H1 (cell line): ENCODE data around the gene HLA-DMB. TPM values are rescaled to one million over a fixed set of nuclear protein-coding genes. Genes with fewer than 3 reads are reported as not detected.

Experiments used
- CTCF ChIA-PET: fragments of 300-600 bp; sonication (Branson Sonifier 250); formaldehyde crosslinking; loops from one replicate; lab custom pipeline; 2021; ENCODE audit not compliant: partially characterized antibody; lab: Charles Lee
- POLR2A ChIA-PET: fragments of 300-600 bp; sonication (Branson Sonifier 250); formaldehyde crosslinking; loops from one replicate; lab custom pipeline; 2021; ENCODE audit warnings: inconsistent platforms; ENCODE audit not compliant: partially characterized antibody; lab: Charles Lee
- DNase-seq, 2 experiments: peaks; one replicate each; pipeline versions ENCODE4 v3.0.0 to v3.0.0-alpha.2; 2010 to 2022; ENCODE audit warnings: low spot score in 2 of 2, low read depth in 1 of 2, mixed read lengths in 1 of 2
- FAIRE-seq: peaks from 2 replicates; lab custom pipeline; 2011; peaks lifted over from hg19 to GRCh38; lab: Jason Lieb, UNC
- H2AFZ ChIP-seq: 2 replicates; pipeline ENCODE4 v1.8.1; 2012; ENCODE audit warnings: low read length, inconsistent platforms
- H2AK5ac ChIP-seq: 2 replicates; pipeline ENCODE4 v1.6.1; 2013; ENCODE audit warnings: low read depth, low read length
- H2BK120ac ChIP-seq: replicated peaks from 2 replicates; pipeline ENCODE3; 2013; ENCODE audit warnings: low read depth, low read length, inconsistent platforms
- H2BK12ac ChIP-seq: 2 replicates; pipeline ENCODE4 v1.6.1; 2013; ENCODE audit warnings: low read depth, low read length
- H2BK15ac ChIP-seq: 2 replicates; pipeline ENCODE4 v1.6.1; 2013; ENCODE audit warnings: low read length
- H2BK20ac ChIP-seq: 2 replicates; pipeline ENCODE4 v1.6.1; 2013; ENCODE audit warnings: low read length
- H2BK5ac ChIP-seq: 2 replicates; pipeline ENCODE4 v1.6.1; 2013; ENCODE audit warnings: low read depth, low read length
- H3K14ac ChIP-seq: 2 replicates; pipeline ENCODE4 v1.6.1; 2013; ENCODE audit warnings: inconsistent platforms; ENCODE audit not compliant: insufficient read length
- H3K18ac ChIP-seq: 2 replicates; pipeline ENCODE4 v1.6.1; 2013; ENCODE audit warnings: low read length; ENCODE audit errors: extremely low read depth
- H3K23ac ChIP-seq: 2 replicates; pipeline ENCODE4 v1.6.1; 2013; ENCODE audit warnings: inconsistent platforms; ENCODE audit not compliant: insufficient read length
- H3K23me2 ChIP-seq: 2 replicates; pipeline ENCODE4 v1.6.1; 2013; ENCODE audit warnings: low read depth, low read length
- H3K27ac ChIP-seq: 2 replicates; pipeline ENCODE4 v1.6.1; 2011; ENCODE audit warnings: low read depth, low read length, inconsistent platforms
- H3K27me3 ChIP-seq, 4 experiments: replicated peaks in 1 of 4; 1 replicate in 1 of 4; 2 replicates in 3 of 4; pipeline versions ENCODE4 v1.6.1 to v1.8.1; 2011 to 2013; ENCODE audit warnings: low read length in 3 of 4, mild to moderate bottlenecking in 3 of 4, inconsistent platforms in 2 of 4, mixed read lengths in 2 of 4, moderate library complexity in 1 of 4; ENCODE audit not compliant: control insufficient read depth in 3 of 4, insufficient read depth in 3 of 4; ENCODE audit errors: extremely low read depth in 1 of 4
- H3K36me3 ChIP-seq, 4 experiments: 2 replicates each; pipeline versions ENCODE4 v1.6.1 to v1.8.1; 2011 to 2013; ENCODE audit warnings: mild to moderate bottlenecking in 4 of 4, low read length in 3 of 4, moderate library complexity in 2 of 4, control low read depth in 1 of 4, inconsistent platforms in 1 of 4; ENCODE audit not compliant: insufficient read depth in 4 of 4, control insufficient read depth in 2 of 4
- H3K4ac ChIP-seq: replicated peaks from 2 replicates; pipeline ENCODE3; 2013; ENCODE audit warnings: low read length, low read depth, mixed read lengths, inconsistent platforms; ENCODE audit not compliant: insufficient read length
- H3K4me1 ChIP-seq, 4 experiments: replicated peaks in 1 of 4; 1 replicate in 1 of 4; 2 replicates in 3 of 4; pipeline versions ENCODE4 v1.6.1 to v1.8.1; 2011 to 2013; ENCODE audit warnings: low read length in 3 of 4, inconsistent platforms in 2 of 4, mixed read lengths in 1 of 4; ENCODE audit not compliant: insufficient read depth in 4 of 4, control insufficient read depth in 3 of 4
- H3K4me2 ChIP-seq, 2 experiments: 2 replicates each; pipeline versions ENCODE4 v1.6.1 to v1.8.1; 2011 to 2013; ENCODE audit warnings: low read depth in 2 of 2, low read length in 2 of 2, control low read depth in 1 of 2, inconsistent platforms in 1 of 2, mild to moderate bottlenecking in 1 of 2; ENCODE audit not compliant: insufficient read depth in 1 of 2
- H3K4me3 ChIP-seq, 4 experiments: fragments of 200-600, 300-600 bp in 1 of 4; sonication (generic), shearing (Covaris generic), sonication (Bioruptor Twin) in 1 of 4; 2 replicates each; pipeline versions ENCODE4 v1.5.1 to v1.8.1; 2011 to 2016; ENCODE audit warnings: low read length in 4 of 4, low read depth in 3 of 4, control low read depth in 2 of 4, inconsistent platforms in 2 of 4, mild to moderate bottlenecking in 2 of 4, mixed read lengths in 1 of 4, moderate library complexity in 1 of 4; ENCODE audit not compliant: insufficient read depth in 2 of 4; ENCODE audit errors: extremely low read depth in 1 of 4
- H3K56ac ChIP-seq: replicated peaks from 2 replicates; pipeline ENCODE3; 2013; ENCODE audit warnings: low read depth, mild to moderate bottlenecking, mixed read lengths, low read length, inconsistent platforms; ENCODE audit not compliant: insufficient read length
- H3K79me1 ChIP-seq: 2 replicates; pipeline ENCODE4 v1.6.1; 2013; ENCODE audit warnings: low read depth, low read length, control low read depth
- H3K79me2 ChIP-seq, 2 experiments: 2 replicates each; pipeline versions ENCODE4 v1.6.1 to v1.8.1; 2012 to 2013; ENCODE audit warnings: low read length in 2 of 2, mild to moderate bottlenecking in 2 of 2, inconsistent platforms in 1 of 2; ENCODE audit not compliant: insufficient read depth in 2 of 2, control insufficient read depth in 1 of 2
- H3K9ac ChIP-seq, 4 experiments: replicated peaks in 1 of 4; 1 replicate in 1 of 4; 2 replicates in 3 of 4; pipeline versions ENCODE4 v1.6.1 to v1.8.1; 2011 to 2013; ENCODE audit warnings: low read depth in 3 of 4, low read length in 3 of 4, control low read depth in 2 of 4, mild to moderate bottlenecking in 2 of 4, moderate library complexity in 2 of 4, inconsistent platforms in 1 of 4; ENCODE audit errors: extremely low read depth in 1 of 4
- H3K9me3 ChIP-seq, 2 experiments: 2 replicates each; pipeline versions ENCODE4 v1.6.1 to v1.8.1; 2012 to 2013; ENCODE audit warnings: mild to moderate bottlenecking in 2 of 2, moderate library complexity in 2 of 2, control low read depth in 1 of 2, inconsistent platforms in 1 of 2, low read depth in 1 of 2, low read length in 1 of 2, mixed read lengths in 1 of 2; ENCODE audit not compliant: insufficient read depth in 2 of 2
- H4K20me1 ChIP-seq, 2 experiments: replicated peaks in 1 of 2; 2 replicates each; pipeline versions ENCODE3 to v1.8.1; 2011 to 2013; ENCODE audit warnings: inconsistent platforms in 2 of 2, low read length in 2 of 2, mild to moderate bottlenecking in 1 of 2; ENCODE audit not compliant: insufficient read depth in 2 of 2, control insufficient read depth in 1 of 2
- H4K5ac ChIP-seq: 2 replicates; pipeline ENCODE4 v1.6.1; 2013; ENCODE audit warnings: low read length, low read depth, mixed read lengths, inconsistent platforms; ENCODE audit not compliant: insufficient read length
- H4K8ac ChIP-seq: 2 replicates; pipeline ENCODE4 v1.8.0; 2013; ENCODE audit warnings: mild to moderate bottlenecking, moderate library complexity, low read length, inconsistent platforms; ENCODE audit not compliant: insufficient read depth; ENCODE audit errors: extremely low read depth
- H4K91ac ChIP-seq: replicated peaks from 2 replicates; pipeline ENCODE3; 2013; ENCODE audit warnings: low read length, mixed read lengths, inconsistent platforms; ENCODE audit not compliant: insufficient read length
- ATF2 ChIP-seq: IDR thresholded peaks from 2 replicates; pipeline ENCODE4 v1.6.1; 2012; ENCODE audit warnings: low read length, inconsistent platforms
- BACH1 ChIP-seq: IDR thresholded peaks from 2 replicates; pipeline ENCODE4 v1.6.1; 2012; ENCODE audit warnings: low read length, improper control_type of control experiment
- EP300 ChIP-seq, 2 experiments: IDR thresholded peaks; 1 replicate in 1 of 2; 2 replicates in 1 of 2; pipeline ENCODE4 v1.6.1; 2011 to 2012; ENCODE audit warnings: low read depth in 2 of 2, low read length in 2 of 2, mild to moderate bottlenecking in 2 of 2, borderline replicate concordance in 1 of 2, inconsistent platforms in 1 of 2, moderate library complexity in 1 of 2
- HDAC2 ChIP-seq, 2 experiments: fragments of 300-600 bp in 1 of 2; sonication (generic) in 1 of 2; IDR thresholded peaks; 2 replicates each; pipeline ENCODE4 v1.6.1; 2011 to 2012; ENCODE audit warnings: low read depth in 2 of 2, low read length in 2 of 2, mild to moderate bottlenecking in 2 of 2, moderate library complexity in 2 of 2, borderline replicate concordance in 1 of 2, inconsistent platforms in 1 of 2
- MAFK ChIP-seq: IDR thresholded peaks from 2 replicates; pipeline ENCODE4 v1.6.1; 2012; ENCODE audit warnings: low read depth, mild to moderate bottlenecking, improper control_type of control experiment, low read length
- RXRA ChIP-seq: IDR thresholded peaks from 2 replicates; pipeline ENCODE4 v1.6.1; 2011; ENCODE audit warnings: low read depth, mild to moderate bottlenecking, low read length, moderate library complexity; ENCODE audit not compliant: insufficient read depth
- SP2 ChIP-seq: IDR thresholded peaks from 2 replicates; pipeline ENCODE4 v1.6.1; 2012; ENCODE audit warnings: mild to moderate bottlenecking, low read length, inconsistent platforms
- YY1 ChIP-seq: IDR thresholded peaks from 2 replicates; pipeline ENCODE4 v1.6.1; 2011; ENCODE audit warnings: low read depth, mild to moderate bottlenecking, low read length
- WGBS, 2 experiments: shearing (Covaris generic) in 1 of 2; methylation state at CpG; one replicate each; pipeline versions ENCODE4 v1.1.6 to v1.1.7; 2013 to 2015; ENCODE audit warnings: low lambda C conversion rate in 2 of 2, mixed read lengths in 2 of 2, inconsistent platforms in 1 of 2, low coverage in 1 of 2, missing lambda C conversion rate in 1 of 2; ENCODE audit not compliant: insufficient replicate concordance in 2 of 2, insufficient coverage in 1 of 2, insufficient read length in 1 of 2; ENCODE audit errors: extremely low coverage in 1 of 2, missing lambda C conversion rate in 1 of 2; 5-methylcytosine and 5-hydroxymethylcytosine counted together
- polyA plus RNA-seq, 7 experiments: library from polyadenylated mRNA; depleted of rRNA in 3 of 7; stranded (reverse) in 5 of 7; unstranded in 2 of 7; fragments of >200 nt in 5 of 7; fragments of 200-250 nt in 2 of 7; gene quantifications; 1 replicate in 5 of 7; 2 replicates in 1 of 7; 4 replicates in 1 of 7; pipeline versions ENCODE4 v1.2.1 to v1.2.3, GENCODE V29; 2011 to 2013; ENCODE audit warnings: missing spikeins in 2 of 7, mixed read lengths in 2 of 7
- total RNA-seq: library from RNA; stranded (reverse); fragmentation: NEBNext Ultra II Directional; extraction: Animal tissue kit (Norgen Biotek cat#: 25700); gene quantifications from 2 replicates; pipeline ENCODE4 v1.2.1, GENCODE V29; 2021

HLA-DMB gene
- total and polyA plus RNA-seq, 2 of the 8 experiments (the other 6 are each of a cell fraction or from before 2014, with no cell fraction given), result 2.7 to 4.7 TPM

GRCh38 chr6:32905078-32905477 lies 35.8 kb downstream of the HLA-DMB start:
- DNase-seq, result no peak
- CTCF ChIA-PET, result interaction anchor here (0.7 to 3.9 kb wide), 11 partner anchors 8 to 79 kb away, joined by 3 to 14 read pairs (median 5); no protein-coding TSS in a partner anchor
- Histone ChIP-seq H4K5ac (no peak overlapping the region), H3K36me3 (no peaks in the 10 kb centered on the region; a peak in 1 of 8 replicates)
- no peak for TF ChIP-seq HDAC2 (IDR thresholded peaks at IDR 0.05; ENCODE audit: borderline replicate concordance in 1 of 2, low read depth in 2 of 2, low read length in 2 of 2)
- no peak for TF ChIP-seq BACH1
- TF ChIP-seq SP2, result no peak
- no peak for TF ChIP-seq EP300 (IDR thresholded peaks at IDR 0.05; ENCODE audit: borderline replicate concordance in 1 of 2, low read depth in 2 of 2, low read length in 2 of 2)
- TF ChIP-seq ATF2, result no peak
- TF ChIP-seq MAFK, result no peak
- TF ChIP-seq RXRA, result no peak
- no peak for TF ChIP-seq YY1
- TF ChIP-seq, all 59 proteins: peak for 0
- H3K23me2 ChIP-seq, result no peaks in the 10 kb centered on the region
- no peak overlapping the region for H3K14ac ChIP-seq
- H4K8ac ChIP-seq, result no peak overlapping the region
- no peaks in the 10 kb centered on the region for H3K9me3 ChIP-seq
- H3K23ac ChIP-seq, result no peak overlapping the region
- no peak overlapping the region for H2BK120ac ChIP-seq
- no peak overlapping the region for H3K9ac ChIP-seq
- no peak overlapping the region for H2AFZ ChIP-seq
- no peaks in the 10 kb centered on the region for H3K79me1 ChIP-seq
- peaks cover 0 to 2% (median 0%) of the 10 kb centered on the region in 4 experiments; a peak in 1 of 7 replicates for H3K27me3 ChIP-seq
- no peak overlapping the region for H3K4me2 ChIP-seq
- POLR2A ChIA-PET, result interaction anchor here (0.8 to 2.3 kb wide), 4 partner anchors 10 to 78 kb away, joined by 3 to 14 read pairs (median 6); no protein-coding TSS in a partner anchor
- no peak overlapping the region for H3K4me3 ChIP-seq
- no peak overlapping the region for H2BK5ac ChIP-seq
- H3K27ac ChIP-seq, result no peak overlapping the region
- H4K91ac ChIP-seq, result no peak overlapping the region
- no peak overlapping the region for H2BK15ac ChIP-seq
- H3K4ac ChIP-seq, result no peak overlapping the region
- H3K18ac ChIP-seq, result no peak overlapping the region
- WGBS, 2 experiments, result 84% methylated on average over 2 of the region's 2 CpGs; no CpG with 5 or more reads in 1 of the 2 experiments
- H2AK5ac ChIP-seq, result no peak overlapping the region
- H3K79me2 ChIP-seq, result no peaks in the 10 kb centered on the region
- no peak for FAIRE-seq
- no peak overlapping the region for H2BK20ac ChIP-seq
- H2BK12ac ChIP-seq, result no peak overlapping the region
- no peak overlapping the region for H3K56ac ChIP-seq
- no peaks in the 10 kb centered on the region for H4K20me1 ChIP-seq
- no peaks in the 10 kb centered on the region for H3K4me1 ChIP-seq
